ENCODE results near the gene ANKRD44. TPM values are rescaled to one million over a fixed set of nuclear protein-coding genes. Genes with fewer than 3 reads are reported as not detected.

ANKRD44 gene
- total and polyA plus RNA-seq, 2 of the 8 experiments (the other 6 are each of a cell fraction or from before 2014, with no cell fraction given), result 1.2 to 1.3 TPM

GRCh38 chr2:197182668-197183067, 127.9 kb downstream of the ANKRD44 start:
- H3K27me3 ChIP-seq (replicated peaks in 1 of 4; ENCODE audit: control insufficient read depth in 3 of 4, extremely low read depth in 1 of 4, insufficient read depth in 3 of 4, low read length in 3 of 4), result no peaks in the 10 kb centered on the region
- H3K4me3 ChIP-seq (ENCODE audit: extremely low read depth in 1 of 4, insufficient read depth in 2 of 4, low read depth in 3 of 4, low read length in 4 of 4), result no peak overlapping the region
- no peaks in the 10 kb centered on the region for H3K79me2 ChIP-seq (ENCODE audit: control insufficient read depth in 1 of 2, insufficient read depth in 2 of 2, low read length in 2 of 2)
- H3K4me1 ChIP-seq (replicated peaks in 1 of 4; ENCODE audit: control insufficient read depth in 3 of 4, insufficient read depth in 4 of 4, low read length in 3 of 4), result no peaks in the 10 kb centered on the region
- H3K9me3 ChIP-seq (ENCODE audit: insufficient read depth in 2 of 2, low read depth in 1 of 2, low read length in 1 of 2), result no peaks in the 10 kb centered on the region
- H2AFZ ChIP-seq (ENCODE audit: low read length), result no peak overlapping the region
- H3K4me2 ChIP-seq (ENCODE audit: insufficient read depth in 1 of 2, low read depth in 2 of 2, low read length in 2 of 2), result no peak overlapping the region
- no peak for DNase-seq (ENCODE audit: low read depth in 1 of 2, low spot score in 2 of 2)
- H4K8ac ChIP-seq (ENCODE audit: extremely low read depth, insufficient read depth, low read length), result no peak overlapping the region
- no peak overlapping the region for H3K4ac ChIP-seq (replicated peaks; ENCODE audit: insufficient read length, low read depth, low read length)
- H3K23ac ChIP-seq (ENCODE audit: insufficient read length), result no peak overlapping the region
- H3K36me3 ChIP-seq (ENCODE audit: control insufficient read depth in 2 of 4, insufficient read depth in 4 of 4, low read length in 3 of 4), result no peaks in the 10 kb centered on the region
- H2BK5ac ChIP-seq (ENCODE audit: low read depth, low read length), result no peak overlapping the region
- no peak overlapping the region for H2BK12ac ChIP-seq (ENCODE audit: low read depth, low read length)
- H3K79me1 ChIP-seq (ENCODE audit: low read depth, low read length), result no peaks in the 10 kb centered on the region
- H3K18ac ChIP-seq (ENCODE audit: extremely low read depth, low read length), result no peak overlapping the region
- H2BK15ac ChIP-seq (ENCODE audit: low read length), result no peak overlapping the region
- H3K9ac ChIP-seq (replicated peaks in 1 of 4; ENCODE audit: extremely low read depth in 1 of 4, low read depth in 3 of 4, low read length in 3 of 4), result no peak overlapping the region
- H2BK120ac ChIP-seq (replicated peaks; ENCODE audit: low read depth, low read length), result no peak overlapping the region
- no peak for FAIRE-seq
- no peak overlapping the region for H3K27ac ChIP-seq (ENCODE audit: low read depth, low read length)
- no peak overlapping the region for H2AK5ac ChIP-seq (ENCODE audit: low read depth, low read length)
- no peak overlapping the region for H3K56ac ChIP-seq (replicated peaks; ENCODE audit: insufficient read length, low read depth, low read length)
- POLR2A ChIA-PET (ENCODE audit: partially characterized antibody), result no interaction called here
- no peaks in the 10 kb centered on the region for H3K23me2 ChIP-seq (ENCODE audit: low read depth, low read length)
- no peaks in the 10 kb centered on the region for H4K20me1 ChIP-seq (replicated peaks in 1 of 2; ENCODE audit: control insufficient read depth in 1 of 2, insufficient read depth in 2 of 2, low read length in 2 of 2)
- no peak overlapping the region for H2BK20ac ChIP-seq (ENCODE audit: low read length)
- 88% methylated on average over 1 of the region's 1 CpG; no CpG with 5 or more reads in 1 of the 2 experiments for WGBS, 2 experiments (ENCODE audit: extremely low coverage in 1 of 2, insufficient coverage in 1 of 2, insufficient read length in 1 of 2, insufficient replicate concordance in 2 of 2, low coverage in 1 of 2, low lambda C conversion rate in 2 of 2, missing lambda C conversion rate in 1 of 2)
- H4K5ac ChIP-seq (ENCODE audit: insufficient read length, low read depth, low read length), result no peak overlapping the region
- no peak overlapping the region for H3K14ac ChIP-seq (ENCODE audit: insufficient read length)
- CTCF ChIA-PET (ENCODE audit: partially characterized antibody), result interaction anchor here (0.7 to 3.7 kb wide), 7 partner anchors 8 to 126 kb away, joined by 3 to 26 read pairs (median 3); no protein-coding TSS in a partner anchor
- H4K91ac ChIP-seq (replicated peaks; ENCODE audit: insufficient read length, low read length), result no peak overlapping the region
- TF ChIP-seq KDM5A (IDR thresholded peaks at IDR 0.05; ENCODE audit: low read length) (no peak), MAFK (IDR thresholded peaks at IDR 0.05; ENCODE audit: low read depth, low read length) (no peak), HDAC2 (IDR thresholded peaks at IDR 0.05; ENCODE audit: borderline replicate concordance in 1 of 2, low read depth in 2 of 2, low read length in 2 of 2) (no peak), RNF2 (IDR thresholded peaks at IDR 0.05; ENCODE audit: borderline replicate concordance, low read depth, low read length, missing control alignments, poor library complexity, severe bottlenecking) (no peak), NRF1 (IDR thresholded peaks at IDR 0.05; ENCODE audit: low read depth, low read length) (no peak), EZH2 (IDR thresholded peaks at IDR 0.05; ENCODE audit: low read depth, low read length, severe bottlenecking) (no peak), POU5F1 (IDR thresholded peaks at IDR 0.05; ENCODE audit: low read depth, low read length) (no peak), BCL11A (IDR thresholded peaks at IDR 0.05; ENCODE audit: low read depth in 2 of 2, low read length in 2 of 2) (no peak), POLR2AphosphoS5 (IDR thresholded peaks at IDR 0.05; ENCODE audit: low read depth, low read length) (no peak), BACH1 (IDR thresholded peaks at IDR 0.05; ENCODE audit: low read length) (no peak), TAF1 (IDR thresholded peaks at IDR 0.05; ENCODE audit: low read depth, low read length) (no peak), SP1 (IDR thresholded peaks at IDR 0.05; ENCODE audit: low read depth, low read length) (no peak), POLR2A (IDR thresholded peaks at IDR 0.05; ENCODE audit: control extremely low read depth in 1 of 2, low read depth in 2 of 2, low read length in 2 of 2) (no peak), SIRT6 (IDR thresholded peaks at IDR 0.05; ENCODE audit: low read length) (no peak), CHD1 (IDR thresholded peaks at IDR 0.05; ENCODE audit: low read depth, low read length) (no peak), EGR1 (IDR thresholded peaks at IDR 0.05; ENCODE audit: borderline replicate concordance, low read depth, low read length) (no peak)

All from H1 (cell line).